ENCODE results near the gene GSK3B.
"Not testable (repeated sequence)": the region's sequence is repeated elsewhere in the genome, so short reads cannot be mapped to it uniquely, and the experiment has no call there.

GSK3B gene

GRCh38 chr3:120095226-120095978 lies 1.2 kb upstream of the GSK3B start:
- peak; percentile 69 for DNase-seq

GRCh38 chr3:120094776-120095225 lies 554 bp upstream of the GSK3B start:
- peak; percentile 95 for DNase-seq

GRCh38 chr3:120093119-120093910 lies 932 bp downstream of the GSK3B start:
- peak; percentile 4 for DNase-seq

GRCh38 chr3:120092474-120092873 lies 1.8 kb downstream of the GSK3B start:
- DNase-seq: no peak

GRCh38 chr3:120090422-120090821 lies 3.8 kb downstream of the GSK3B start:
- no peak for DNase-seq

GRCh38 chr3:120089089-120089488 lies 5.2 kb downstream of the GSK3B start:
- DNase-seq: no peak

- no peak for DNase-seq
These were observed 5.6 kb downstream of the GSK3B start for GRCh38 chr3:120088622-120089021.

- no peak for DNase-seq
These were observed 12.5 kb downstream of the GSK3B start for GRCh38 chr3:120081719-120082118.

GRCh38 chr3:120080836-120081235 lies 13.4 kb downstream of the GSK3B start:
- no peak for DNase-seq

- no peak for DNase-seq
These were observed 16.5 kb downstream of the GSK3B start for GRCh38 chr3:120077731-120078130.

GRCh38 chr3:120072867-120073525 lies 21.3 kb downstream of the GSK3B start:
- no peak for DNase-seq

- DNase-seq: no peak
These were observed 23.0 kb downstream of the GSK3B start for GRCh38 chr3:120071259-120071658.

GRCh38 chr3:120070263-120070981 lies 23.8 kb downstream of the GSK3B start:
- DNase-seq: no peak

GRCh38 chr3:120067083-120067482 lies 27.2 kb downstream of the GSK3B start:
- no peak for DNase-seq

GRCh38 chr3:120066634-120067033 lies 27.6 kb downstream of the GSK3B start:
- DNase-seq: no peak

- DNase-seq: no peak
These were observed 29.6 kb downstream of the GSK3B start for GRCh38 chr3:120064641-120065040.

- DNase-seq: no peak
These were observed 31.8 kb downstream of the GSK3B start for GRCh38 chr3:120062474-120062873.

- DNase-seq: no peak
These were observed 35.0 kb downstream of the GSK3B start for GRCh38 chr3:120059081-120059864.

GRCh38 chr3:120057626-120058025 lies 36.6 kb downstream of the GSK3B start:
- no peak for DNase-seq

- DNase-seq: no peak
These were observed 37.2 kb downstream of the GSK3B start for GRCh38 chr3:120057029-120057428.

- not testable (repeated sequence) for DNase-seq
These were observed 40.6 kb downstream of the GSK3B start for GRCh38 chr3:120053647-120054046.

GRCh38 chr3:120052677-120053076 lies 41.6 kb downstream of the GSK3B start:
- no peak for DNase-seq
